Prostate gland (tissue), 2 donors: ENCODE results near the gene KLF4. TPM values are rescaled to one million over a fixed set of nuclear protein-coding genes. Genes with fewer than 3 reads are reported as not detected.
A peak's percentile ranks its signal among the peaks of the same experiment; 100 is the strongest.
"Not testable (repeated sequence)": the region's sequence is repeated elsewhere in the genome, so short reads cannot be mapped to it uniquely, and the experiment has no call there.

Source experiments
- DNase-seq: peaks from one replicate; pipeline ENCODE4 v3.0.0-alpha.2; 2019; ENCODE audit warnings: low spot score
- H3K27ac ChIP-seq, 2 donors: fragments of 200-600 bp; sonication (generic); 2 replicates each; pipeline ENCODE4 v1.5.1; 2017 to 2019
- H3K27me3 ChIP-seq: fragments of 200-600 bp; sonication (generic); replicated peaks from 2 replicates; pipeline ENCODE4 v1.5.1; 2019; ENCODE audit not compliant: insufficient read depth
- H3K36me3 ChIP-seq, 2 donors: fragments of 200-600 bp; sonication (generic); 1 replicate in 1 of 2; 2 replicates in 1 of 2; pipeline versions ENCODE4 v1.5.1 to v1.8.1; 2017 to 2019
- H3K4me1 ChIP-seq: fragments of 200-600 bp; sonication (generic); replicated peaks from 2 replicates; pipeline ENCODE4 v1.5.1; 2019
- H3K4me3 ChIP-seq, 2 donors: fragments of 200-600 bp; sonication (generic); 2 replicates each; pipeline ENCODE4 v1.5.1; 2017 to 2019
- H3K9me3 ChIP-seq: fragments of 200-600 bp; sonication (generic); 2 replicates; pipeline ENCODE4 v1.5.1; 2017
- POLR2A ChIP-seq: fragments of 450-650 bp; IDR thresholded peaks from one replicate; pipeline ENCODE4 v1.6.1; 2016; ENCODE audit warnings: antibody characterized with exemption, mild to moderate bottlenecking
- POLR2AphosphoS5 ChIP-seq: sonication (generic); formaldehyde crosslinking; IDR thresholded peaks from one replicate; pipeline ENCODE4 v1.6.1; 2017; ENCODE audit warnings: antibody characterized with exemption
- WGBS: methylation state at CpG from one replicate; pipeline ENCODE4 v1.1.5; 2018; 5-methylcytosine and 5-hydroxymethylcytosine counted together
- intact Hi-C: fragments of 100-400 bp; cut with DNase I; formaldehyde crosslinking; loops from one replicate; pipeline ENCODE4 v1.14.2; 2022
- total RNA-seq, 2 donors: library from RNA; depleted of rRNA; stranded (reverse); fragments of >200 nt; gene quantifications; one replicate each; pipeline ENCODE4 v1.1.0, GENCODE V29; 2016
- TF ChIP-seq, protein P1 (sequence below), 4 experiments: fragments of 200-600 bp in 2 of 4; fragments of 450-650 bp in 2 of 4; sonication (generic) in 2 of 4; IDR thresholded peaks; 1 replicate in 3 of 4; 2 replicates in 1 of 4; pipeline ENCODE4 v1.5.1; 2016 to 2019; ENCODE audit warnings: antibody characterized with exemption in 4 of 4, mild to moderate bottlenecking in 2 of 4, moderate library complexity in 2 of 4

KLF4 gene
- total RNA-seq, 2 donors from 2014 or later, result 41.4 to 50.0 TPM

DNA sequence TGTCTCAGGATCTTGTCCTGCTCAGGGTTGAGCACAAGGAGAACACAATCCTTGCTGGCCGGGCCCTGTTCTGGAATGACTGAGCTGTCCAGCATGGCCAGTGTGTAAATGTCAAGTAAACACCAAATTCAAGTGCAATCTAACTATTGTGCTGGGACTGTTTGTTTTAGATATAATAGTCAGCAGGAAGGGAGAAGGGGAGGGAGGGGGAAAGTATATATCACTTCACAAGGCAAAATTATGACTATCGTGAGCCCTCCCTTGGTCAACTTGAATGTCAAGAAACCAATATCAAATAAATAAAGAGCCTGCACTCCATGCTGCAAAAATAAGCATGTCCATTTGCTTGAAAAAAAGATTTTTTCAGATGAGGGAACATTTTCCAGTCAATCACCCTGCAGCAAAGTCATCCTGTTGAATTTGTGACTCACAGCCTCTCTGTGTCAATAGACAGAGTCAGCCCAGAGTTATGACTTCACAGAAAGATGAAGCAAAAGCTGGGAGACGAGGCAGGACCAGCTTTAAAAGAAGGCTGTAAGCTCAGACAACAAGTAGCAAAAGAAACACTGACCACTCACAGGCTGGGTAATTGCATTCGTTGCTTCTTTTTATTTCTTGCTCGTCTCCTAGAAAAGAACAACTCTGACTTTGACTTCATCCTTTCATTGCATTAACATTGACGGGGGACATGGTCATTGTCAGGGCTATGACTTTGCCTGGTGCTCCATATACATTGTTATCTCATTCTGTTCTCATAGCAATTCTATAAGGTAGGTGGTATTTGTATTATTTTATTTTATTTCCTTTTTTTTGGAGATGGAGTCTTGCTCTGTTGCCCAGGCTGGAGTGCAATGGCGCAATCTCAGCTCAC lies 15.3 kb upstream of the KLF4 start:
- DNase-seq, result peak; percentile 79
- intact Hi-C loops, result no loop called here
- peak overlapping the region in 1 of 2 donors; percentile 4 for H3K4me3 ChIP-seq
- peak overlapping the region; percentile 84 to 90 for H3K27ac ChIP-seq
- TF ChIP-seq, protein P1, sequence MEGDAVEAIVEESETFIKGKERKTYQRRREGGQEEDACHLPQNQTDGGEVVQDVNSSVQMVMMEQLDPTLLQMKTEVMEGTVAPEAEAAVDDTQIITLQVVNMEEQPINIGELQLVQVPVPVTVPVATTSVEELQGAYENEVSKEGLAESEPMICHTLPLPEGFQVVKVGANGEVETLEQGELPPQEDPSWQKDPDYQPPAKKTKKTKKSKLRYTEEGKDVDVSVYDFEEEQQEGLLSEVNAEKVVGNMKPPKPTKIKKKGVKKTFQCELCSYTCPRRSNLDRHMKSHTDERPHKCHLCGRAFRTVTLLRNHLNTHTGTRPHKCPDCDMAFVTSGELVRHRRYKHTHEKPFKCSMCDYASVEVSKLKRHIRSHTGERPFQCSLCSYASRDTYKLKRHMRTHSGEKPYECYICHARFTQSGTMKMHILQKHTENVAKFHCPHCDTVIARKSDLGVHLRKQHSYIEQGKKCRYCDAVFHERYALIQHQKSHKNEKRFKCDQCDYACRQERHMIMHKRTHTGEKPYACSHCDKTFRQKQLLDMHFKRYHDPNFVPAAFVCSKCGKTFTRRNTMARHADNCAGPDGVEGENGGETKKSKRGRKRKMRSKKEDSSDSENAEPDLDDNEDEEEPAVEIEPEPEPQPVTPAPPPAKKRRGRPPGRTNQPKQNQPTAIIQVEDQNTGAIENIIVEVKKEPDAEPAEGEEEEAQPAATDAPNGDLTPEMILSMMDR (IDR thresholded peaks at IDR 0.05), result no peak
- TF ChIP-seq POLR2AphosphoS5, result peak; percentile 84
- H3K36me3 ChIP-seq, result no peaks in the 10 kb centered on the region
- H3K27me3 ChIP-seq, result no peaks in the 10 kb centered on the region
- 43% methylated on average over 7 of the region's 7 CpGs for WGBS
- peaks cover 7% of the 10 kb centered on the region for H3K4me1 ChIP-seq
- no peaks in the 10 kb centered on the region for H3K9me3 ChIP-seq

DNA sequence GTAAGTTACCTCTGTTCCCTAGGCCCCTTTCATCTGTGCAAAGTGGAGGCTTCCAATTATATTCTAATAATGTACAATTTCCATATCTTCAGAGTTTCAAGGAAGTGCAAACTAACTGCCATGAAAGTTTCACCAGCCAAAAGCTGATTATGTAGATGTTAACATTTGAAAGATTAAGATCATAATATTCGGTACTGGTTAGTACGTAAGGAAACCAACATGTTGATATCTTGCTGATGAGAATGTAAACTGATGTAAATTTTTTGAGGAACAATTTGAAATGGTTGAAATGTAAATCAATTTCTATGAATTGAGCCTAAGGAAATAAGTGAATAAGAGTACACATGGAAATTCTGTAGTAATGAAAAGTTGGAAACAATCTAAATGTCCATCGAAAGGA lies 12.9 kb upstream of the KLF4 start:
- DNase-seq, result no peak
- no peaks in the 10 kb centered on the region for H3K36me3 ChIP-seq
- no peaks in the 10 kb centered on the region for H3K9me3 ChIP-seq
- H3K27me3 ChIP-seq, result no peaks in the 10 kb centered on the region
- intact Hi-C loops, result no loop called here
- TF ChIP-seq POLR2A (no peak), POLR2AphosphoS5 (no peak)
- TF ChIP-seq, protein P1 (IDR thresholded peaks at IDR 0.05), result no peak
- 83% methylated on average over 3 of the region's 3 CpGs for WGBS
- H3K4me3 ChIP-seq, result no peak overlapping the region
- H3K4me1 ChIP-seq, result peaks cover 7% of the 10 kb centered on the region
- no peak overlapping the region for H3K27ac ChIP-seq

DNA sequence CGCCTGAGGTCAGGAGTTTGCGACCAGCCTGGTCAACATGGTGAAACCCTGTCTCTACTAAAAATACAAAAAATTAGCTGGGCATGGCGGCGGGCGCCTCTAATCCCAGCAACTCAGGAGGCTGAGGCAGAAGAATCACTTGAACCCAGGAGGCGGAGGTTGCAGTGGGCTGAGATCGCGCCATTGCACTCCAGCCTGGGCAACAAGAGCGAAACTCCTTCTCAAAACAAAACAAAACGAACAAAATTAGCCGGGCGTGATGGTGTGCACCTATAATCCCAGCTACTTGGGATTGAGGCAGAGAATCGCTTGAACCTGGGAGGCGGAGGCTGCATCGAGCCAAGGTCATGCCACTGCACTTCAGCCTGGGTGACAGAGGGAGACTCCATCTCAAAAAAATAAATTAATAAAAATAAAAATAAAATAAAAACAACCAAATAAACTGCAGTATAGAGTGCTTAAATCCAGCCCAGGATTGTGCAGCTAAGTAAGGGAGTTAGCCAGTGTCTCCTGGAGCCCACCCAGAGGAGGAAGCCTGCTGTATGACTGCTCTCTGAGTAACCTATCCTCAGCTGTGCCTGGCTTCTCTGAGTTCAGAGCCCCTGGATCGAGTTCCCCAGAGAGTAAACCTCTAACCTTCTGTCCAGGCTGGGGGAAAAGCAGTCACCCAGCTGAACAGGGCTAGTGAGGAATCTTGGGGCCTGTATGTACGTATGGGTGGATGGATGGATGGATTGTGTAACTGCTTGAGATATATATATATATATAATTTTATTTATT lies 11.0 kb upstream of the KLF4 start:
- DNase-seq, H3K27me3 ChIP-seq: not testable (repeated sequence)

DNA sequence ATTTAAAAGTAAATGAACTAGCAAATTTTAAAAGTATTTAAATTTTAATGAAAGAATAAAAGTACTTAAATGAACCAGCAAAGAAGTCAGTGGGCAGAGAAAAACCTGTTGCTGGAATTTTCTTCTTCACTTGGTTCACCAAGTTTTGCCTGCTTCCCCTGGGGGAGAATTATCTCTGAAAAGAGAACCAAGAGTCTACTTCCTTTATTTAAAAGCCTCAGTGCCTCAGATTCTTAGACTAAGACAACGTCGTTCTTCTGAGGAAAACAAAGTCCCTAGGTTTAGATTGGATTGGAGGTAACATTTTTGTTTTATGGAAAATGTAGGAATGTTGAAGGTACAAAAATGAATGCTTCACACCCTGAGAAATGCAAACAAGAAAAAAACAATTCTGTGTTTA lies 7.4 kb upstream of the KLF4 start:
- TF ChIP-seq, protein P1 (IDR thresholded peaks at IDR 0.05), result no peak
- TF ChIP-seq POLR2AphosphoS5 (no peak), POLR2A (no peak)
- no peaks in the 10 kb centered on the region for H3K4me1 ChIP-seq
- DNase-seq, result no peak
- intact Hi-C loops, result no loop called here
- no peaks in the 10 kb centered on the region for H3K36me3 ChIP-seq
- no peaks in the 10 kb centered on the region for H3K27me3 ChIP-seq
- H3K4me3 ChIP-seq, result no peak overlapping the region
- H3K9me3 ChIP-seq, result no peaks in the 10 kb centered on the region
- no peak overlapping the region for H3K27ac ChIP-seq
- 22% methylated on average over 2 of the region's 2 CpGs for WGBS

More for the DNA sequence above, 11.0 kb upstream of the KLF4 start:
- H3K4me3 ChIP-seq, H3K4me1 ChIP-seq, H3K27ac ChIP-seq, intact Hi-C loops, H3K36me3 ChIP-seq, H3K9me3 ChIP-seq: not testable (repeated sequence)
- 95% methylated on average over 17 of the region's 17 CpGs for WGBS

DNA sequence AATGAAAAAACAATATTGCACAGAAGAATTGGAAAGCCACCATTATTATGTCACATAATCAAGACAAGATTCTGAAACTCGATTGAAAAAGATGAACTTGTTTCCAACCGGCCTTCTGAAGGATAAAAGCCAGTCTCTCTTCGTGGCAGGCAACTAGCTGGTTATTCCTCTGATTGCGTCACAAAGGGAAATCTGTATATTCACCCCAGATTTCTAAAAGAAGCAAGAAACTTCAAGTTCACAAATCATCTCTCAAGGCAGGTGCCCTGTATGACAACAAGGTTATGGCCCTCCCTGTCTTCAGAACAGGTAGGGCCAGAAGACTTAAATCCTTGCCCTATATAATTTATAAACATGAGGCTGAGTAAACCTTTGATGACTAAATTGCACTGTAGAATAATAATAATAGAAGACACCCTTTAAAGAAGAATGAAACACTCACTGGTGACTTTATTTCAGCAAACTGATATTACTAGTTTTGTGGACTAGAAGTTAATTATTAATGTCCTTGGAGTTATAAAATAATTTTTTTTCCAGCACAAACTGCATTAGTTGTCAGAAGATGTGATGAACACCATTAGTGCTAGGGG lies 2.9 kb upstream of the KLF4 start:
- WGBS, result 40% methylated on average over 4 of the region's 4 CpGs
- TF ChIP-seq, protein P1 (IDR thresholded peaks at IDR 0.05), result no peak
- no peak for TF ChIP-seq POLR2AphosphoS5
- no peak for TF ChIP-seq POLR2A

More for the DNA sequence above, 2.9 kb upstream of the KLF4 start:
- intact Hi-C loops, result loop anchor here (5.0 kb wide), 2 partner anchors 245 to 560 kb away; no protein-coding TSS in a partner anchor
- Histone ChIP-seq H3K27me3 (no peaks in the 10 kb centered on the region), H3K36me3 (no peaks in the 10 kb centered on the region), H3K9me3 (no peaks in the 10 kb centered on the region), H3K4me1 (no peaks in the 10 kb centered on the region), H3K27ac (peak overlapping the region; percentile 93 to 95), H3K4me3 (no peak overlapping the region)
- no peak for DNase-seq
